GM19035 (cell line): ENCODE results near the gene FAM53B.

Source experiments
- ATAC-seq: cut with Tn5 transposase; IDR thresholded peaks from one replicate; pipeline ENCODE4 v1.9.1; 2021; ENCODE audit not compliant: unreplicated experiment

Gene FAM53B

GRCh38 chr10:124711145-124711544, 33.0 kb downstream of the FAM53B start:
- ATAC-seq = no peak

GRCh38 chr10:124710266-124710881, 33.8 kb downstream of the FAM53B start:
- ATAC-seq = no peak

GRCh38 chr10:124709861-124710260, 34.3 kb downstream of the FAM53B start:
- no peak for ATAC-seq

GRCh38 chr10:124708922-124709520, 35.2 kb downstream of the FAM53B start:
- no peak for ATAC-seq

- no peak for ATAC-seq
Measured at GRCh38 chr10:124708246-124708779, 35.9 kb downstream of the FAM53B start.

GRCh38 chr10:124707551-124707950, 36.6 kb downstream of the FAM53B start:
- ATAC-seq = no peak

GRCh38 chr10:124707144-124707467, 37.1 kb downstream of the FAM53B start:
- no peak for ATAC-seq

- no peak for ATAC-seq
Measured at GRCh38 chr10:124706462-124707143, 37.6 kb downstream of the FAM53B start.

GRCh38 chr10:124705817-124706461, 38.2 kb downstream of the FAM53B start:
- ATAC-seq = no peak

- no peak for ATAC-seq
Measured at GRCh38 chr10:124705381-124705740, 38.8 kb downstream of the FAM53B start.

GRCh38 chr10:124704428-124705380, 39.5 kb downstream of the FAM53B start:
- ATAC-seq = no peak

- ATAC-seq = no peak
Measured at GRCh38 chr10:124703778-124704427, 40.3 kb downstream of the FAM53B start.

GRCh38 chr10:124703372-124703771, 40.8 kb downstream of the FAM53B start:
- ATAC-seq = no peak

- no peak for ATAC-seq
Measured at GRCh38 chr10:124701881-124702656, 42.1 kb downstream of the FAM53B start.

- ATAC-seq = no peak
Measured at GRCh38 chr10:124701435-124701834, 42.7 kb downstream of the FAM53B start.

GRCh38 chr10:124701038-124701365, 43.2 kb downstream of the FAM53B start:
- ATAC-seq = no peak

GRCh38 chr10:124700293-124701037, 43.7 kb downstream of the FAM53B start:
- no peak for ATAC-seq

GRCh38 chr10:124699471-124700292, 44.5 kb downstream of the FAM53B start:
- ATAC-seq = no peak
